ENCODE measurements around the gene NTN1.
"Not testable (repeated sequence)": the region's sequence is repeated elsewhere in the genome, so short reads cannot be mapped to it uniquely, and the experiment has no call there.

NTN1 gene

DNA sequence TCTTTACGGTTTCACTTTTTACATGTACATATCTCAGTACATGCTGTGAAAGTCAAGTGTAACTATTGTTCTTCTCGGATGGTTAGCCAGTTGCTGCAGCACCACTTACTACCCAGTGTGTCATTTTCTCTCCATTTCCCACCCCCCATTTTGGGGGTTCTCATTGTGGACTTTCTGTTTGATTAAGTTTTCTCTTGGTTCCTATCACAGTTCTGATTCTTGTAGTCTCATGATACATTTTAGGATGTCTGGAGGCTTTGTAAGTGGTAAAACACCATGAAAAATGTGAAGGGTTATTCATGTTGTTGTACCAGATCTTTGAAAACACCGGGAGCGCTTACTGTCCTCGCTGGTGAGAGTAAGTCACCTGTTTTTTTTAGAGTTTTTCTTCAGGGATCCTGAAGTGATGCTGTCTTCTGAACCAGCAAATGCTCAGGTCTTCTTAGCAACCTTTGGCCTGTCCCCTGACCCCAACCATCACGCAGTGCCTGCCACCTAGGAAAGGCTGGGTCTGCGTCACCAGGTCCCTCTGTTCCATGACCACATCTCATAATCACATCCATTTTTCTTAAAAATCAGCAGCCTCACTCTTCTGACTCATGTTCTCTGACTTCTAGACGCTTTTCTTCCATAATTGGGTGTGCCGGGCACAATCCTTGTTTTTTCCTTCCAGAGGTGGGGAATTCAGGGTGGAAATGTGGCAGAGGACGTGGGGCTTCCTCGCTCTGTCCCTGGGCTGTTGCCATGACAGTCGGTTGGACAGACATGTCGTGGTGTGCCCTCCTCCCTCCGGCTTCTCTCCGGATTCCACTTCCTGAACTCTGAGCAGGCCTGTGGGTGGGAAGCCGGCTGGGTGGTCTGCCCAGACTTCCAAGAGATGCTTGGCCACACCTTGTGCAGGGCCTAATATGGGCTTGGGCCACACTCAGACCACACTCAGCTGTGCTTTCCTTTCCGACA lies 102.6 kb downstream of the NTN1 start:
- DNase-seq (ENCODE audit: low read depth in 2 of 2), result no peak

- no peak for DNase-seq (ENCODE audit: low read depth in 2 of 2)
Measured at GRCh38 chr17:9124554-9124935, 103.2 kb downstream of the NTN1 start.

DNA sequence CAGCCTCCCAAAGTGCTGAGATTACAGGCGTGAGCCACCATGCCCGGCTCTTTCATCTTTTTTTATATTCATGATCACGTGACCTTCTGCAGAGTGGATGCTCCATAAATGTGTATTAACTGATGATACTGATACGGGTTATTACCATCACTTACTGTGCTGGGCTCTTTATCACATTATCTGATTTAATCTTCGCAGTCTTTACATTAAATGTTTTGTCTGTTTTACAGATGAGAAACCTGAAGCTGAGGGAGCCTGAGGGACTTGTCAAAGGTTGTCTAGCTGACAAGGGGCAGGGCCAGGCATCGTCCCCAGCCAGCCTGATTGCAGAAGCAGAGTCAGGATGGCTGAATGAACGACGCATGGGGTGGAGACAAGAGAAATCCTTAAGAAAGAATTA lies 104.4 kb downstream of the NTN1 start:
- no peak for DNase-seq (ENCODE audit: low read depth in 2 of 2)

DNA sequence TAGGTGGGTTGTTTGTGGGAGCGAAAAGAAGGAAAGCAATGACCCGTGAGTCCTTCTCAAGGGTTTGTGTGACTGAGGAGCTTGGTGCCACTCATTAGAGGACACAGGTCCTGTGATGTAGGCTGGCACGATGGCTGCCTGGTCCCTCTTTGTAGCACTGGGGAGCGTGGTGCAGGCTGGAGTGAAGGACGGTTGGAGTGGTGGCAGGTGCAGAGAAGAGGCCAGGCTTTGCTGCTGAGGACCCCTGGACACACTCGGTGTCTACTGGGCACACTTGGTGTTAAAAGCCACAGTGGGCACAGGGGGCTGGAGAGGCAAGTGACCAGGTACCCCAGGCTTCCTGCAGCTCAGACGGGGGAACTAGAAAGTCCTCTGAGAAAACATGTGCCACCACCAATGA lies 106.0 kb downstream of the NTN1 start:
- no peak for DNase-seq (ENCODE audit: low read depth in 2 of 2)

DNA sequence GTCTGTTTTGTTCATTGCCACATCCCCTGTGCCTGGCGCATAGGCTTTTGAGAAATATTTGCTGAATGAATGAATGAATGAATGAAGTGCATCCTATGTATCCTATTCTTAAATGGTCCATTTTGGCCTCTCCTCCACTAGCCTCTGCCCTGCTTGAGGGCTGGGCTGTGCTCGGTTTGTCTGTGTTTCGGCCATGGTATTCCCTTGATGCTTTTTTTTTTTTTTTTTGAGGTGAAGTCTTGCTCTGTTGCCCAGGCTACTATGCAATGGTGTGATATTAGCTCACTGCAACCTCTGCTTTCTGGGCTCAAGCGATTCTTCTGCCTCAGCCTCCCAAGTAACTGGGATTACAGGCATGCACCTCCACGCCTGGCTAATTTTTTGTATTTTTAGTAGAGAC lies 110.1 kb downstream of the NTN1 start:
- no peak for DNase-seq (ENCODE audit: low read depth in 2 of 2)

DNA sequence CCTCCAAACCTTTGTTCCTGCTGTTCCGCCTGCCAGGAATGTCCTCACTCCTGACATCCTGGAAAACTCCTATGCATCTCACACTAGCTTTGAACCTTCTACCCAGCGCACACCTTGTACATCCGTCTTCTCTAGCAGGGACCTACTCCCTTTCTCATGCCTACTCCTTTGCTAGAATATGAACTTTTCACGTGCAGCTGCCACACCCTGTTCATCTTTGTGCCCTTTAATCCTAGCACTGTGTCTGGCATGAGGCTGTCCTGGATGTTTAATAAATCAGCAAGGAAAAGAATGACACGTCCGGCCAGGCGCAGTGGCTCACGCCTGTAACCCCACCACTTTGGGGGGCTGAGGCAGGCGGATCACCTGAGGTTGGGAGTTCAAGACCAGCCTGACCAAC lies 111.0 kb downstream of the NTN1 start:
- DNase-seq (ENCODE audit: low read depth in 2 of 2), result no peak

- no peak for DNase-seq (ENCODE audit: low read depth in 2 of 2)
Measured at GRCh38 chr17:9132944-9133610, 111.8 kb downstream of the NTN1 start.

DNA sequence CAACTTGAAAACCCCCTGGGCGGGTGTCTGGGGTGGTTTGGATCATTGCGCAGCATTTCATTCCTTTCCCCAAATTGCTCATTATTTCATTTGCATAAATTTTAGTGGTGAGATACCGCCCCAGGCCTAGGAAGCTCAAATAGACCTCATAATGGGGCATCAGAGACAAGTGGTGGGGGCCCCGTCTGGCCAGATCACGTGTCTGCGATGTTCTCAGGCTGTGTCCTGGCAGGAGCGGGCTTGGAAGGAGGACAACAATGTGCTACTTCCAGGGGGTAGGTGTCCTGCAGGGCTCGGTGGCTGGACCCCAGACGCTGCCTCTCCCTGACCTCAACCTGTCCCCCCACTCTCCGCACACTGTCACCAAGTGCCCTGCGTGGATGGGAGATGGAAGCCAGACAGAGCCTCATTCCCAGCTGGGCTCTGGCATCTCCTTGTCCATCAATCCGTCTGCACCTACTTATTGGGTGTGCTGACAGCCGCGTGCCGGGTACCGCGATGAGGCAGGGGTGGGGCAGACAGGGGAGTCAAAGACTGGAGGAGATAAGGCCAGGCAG lies 116.9 kb downstream of the NTN1 start:
- DNase-seq (ENCODE audit: low read depth in 2 of 2), result no peak

- no peak for DNase-seq (ENCODE audit: low read depth in 2 of 2)
Measured at GRCh38 chr17:9139695-9140094, 118.4 kb downstream of the NTN1 start.

- no peak for DNase-seq (ENCODE audit: low read depth in 2 of 2)
Measured at GRCh38 chr17:9140550-9141424, 119.5 kb downstream of the NTN1 start.

- no peak for DNase-seq (ENCODE audit: low read depth in 2 of 2)
Measured at GRCh38 chr17:9141425-9141753, 120.1 kb downstream of the NTN1 start.

GRCh38 chr17:9142772-9143494 lies 121.6 kb downstream of the NTN1 start:
- DNase-seq (ENCODE audit: low read depth in 2 of 2), result no peak

DNA sequence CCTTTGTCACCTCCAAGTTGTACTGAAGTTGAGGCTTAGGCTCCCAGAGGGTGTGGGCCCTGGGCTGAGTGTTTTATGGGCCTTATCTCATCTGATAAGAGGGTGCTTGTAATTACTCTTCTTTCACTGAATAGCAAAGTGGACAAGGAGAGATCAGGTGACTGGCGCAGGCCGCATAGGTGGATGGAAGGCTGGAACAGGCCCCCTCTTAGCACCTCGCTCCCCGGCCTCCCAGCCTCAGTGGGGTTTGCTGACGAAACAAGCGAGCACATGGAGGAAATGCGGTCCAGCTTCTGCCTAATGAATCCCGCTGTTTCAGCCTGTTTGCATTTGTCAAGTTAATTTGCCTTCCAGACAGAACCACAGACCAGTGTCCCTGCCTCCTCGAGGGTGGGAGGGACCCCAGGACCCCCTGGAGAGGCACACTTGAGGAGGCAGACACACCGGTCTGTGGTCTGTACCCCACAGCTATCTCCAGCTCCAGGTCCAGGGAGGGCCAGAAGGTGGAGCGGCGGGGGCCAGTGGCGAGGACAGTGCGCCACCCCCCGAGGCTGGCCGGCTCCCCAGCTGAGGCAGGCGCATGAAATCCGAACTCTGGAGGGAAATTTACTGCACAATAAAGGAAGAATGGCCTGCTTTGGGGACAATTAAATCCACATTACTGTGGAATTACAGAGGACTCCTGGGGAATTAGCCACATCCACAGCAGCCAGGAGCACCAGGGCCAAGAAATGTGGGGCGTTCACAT lies 123.4 kb downstream of the NTN1 start:
- no peak for DNase-seq (ENCODE audit: low read depth in 2 of 2)

DNA sequence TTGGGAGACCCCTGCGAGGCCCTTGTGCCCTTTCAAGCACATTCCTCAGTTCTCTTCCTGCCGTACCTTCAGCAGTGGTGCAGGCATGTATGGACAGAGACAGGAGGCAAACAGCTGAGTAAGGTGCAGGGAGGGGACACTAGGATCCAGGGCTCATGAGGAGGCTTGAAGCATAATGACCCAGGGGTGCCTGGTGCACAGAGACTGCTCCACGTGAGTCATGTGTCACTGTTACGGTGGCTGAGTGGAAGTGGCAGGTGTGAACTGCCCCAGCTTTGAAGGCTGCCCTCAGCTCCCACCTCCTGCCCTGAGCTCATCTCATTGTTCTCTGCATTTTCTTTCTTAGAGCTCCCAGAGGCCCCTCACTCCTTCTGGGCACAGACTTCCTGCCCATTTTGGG lies 124.8 kb downstream of the NTN1 start:
- no peak for DNase-seq (ENCODE audit: low read depth in 2 of 2)

DNA sequence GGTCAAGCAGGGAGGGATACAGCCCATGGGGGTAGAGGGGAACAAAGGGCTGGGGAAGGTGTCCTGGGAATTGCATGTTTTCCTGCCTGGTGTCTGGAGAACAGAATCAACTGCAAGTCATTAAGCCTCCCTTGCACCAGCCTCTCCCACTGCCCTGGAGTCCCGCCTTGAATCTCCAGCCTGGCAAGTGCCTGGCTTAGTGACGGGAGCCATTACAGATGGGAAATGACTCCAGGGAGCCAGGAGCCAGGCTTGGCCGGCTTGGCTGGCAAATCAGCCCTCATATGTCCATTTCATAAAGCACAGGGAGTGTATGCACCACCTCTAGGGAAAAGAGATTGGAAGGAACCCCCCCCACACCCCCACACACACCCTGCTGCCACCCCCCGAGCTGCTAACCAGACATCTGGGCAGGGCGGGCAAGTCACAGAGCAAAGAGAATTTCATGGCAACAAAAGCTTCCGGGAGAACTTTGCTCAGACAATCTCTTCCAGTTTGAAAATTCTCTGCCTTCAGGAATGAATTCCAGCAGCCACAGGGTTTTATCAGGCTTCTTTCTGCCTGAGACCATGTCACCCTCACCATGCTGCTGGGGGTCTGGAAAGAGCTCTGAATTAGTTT lies 127.7 kb downstream of the NTN1 start:
- DNase-seq (ENCODE audit: low read depth in 2 of 2), result no peak

- DNase-seq (ENCODE audit: low read depth in 2 of 2), result no peak
Measured at GRCh38 chr17:9150446-9151090, 129.3 kb downstream of the NTN1 start.

GRCh38 chr17:9151091-9151490 lies 129.8 kb downstream of the NTN1 start:
- DNase-seq (ENCODE audit: low read depth in 2 of 2), result no peak

GRCh38 chr17:9151740-9152139 lies 130.4 kb downstream of the NTN1 start:
- not testable (repeated sequence) for DNase-seq (ENCODE audit: low read depth in 2 of 2)

DNA sequence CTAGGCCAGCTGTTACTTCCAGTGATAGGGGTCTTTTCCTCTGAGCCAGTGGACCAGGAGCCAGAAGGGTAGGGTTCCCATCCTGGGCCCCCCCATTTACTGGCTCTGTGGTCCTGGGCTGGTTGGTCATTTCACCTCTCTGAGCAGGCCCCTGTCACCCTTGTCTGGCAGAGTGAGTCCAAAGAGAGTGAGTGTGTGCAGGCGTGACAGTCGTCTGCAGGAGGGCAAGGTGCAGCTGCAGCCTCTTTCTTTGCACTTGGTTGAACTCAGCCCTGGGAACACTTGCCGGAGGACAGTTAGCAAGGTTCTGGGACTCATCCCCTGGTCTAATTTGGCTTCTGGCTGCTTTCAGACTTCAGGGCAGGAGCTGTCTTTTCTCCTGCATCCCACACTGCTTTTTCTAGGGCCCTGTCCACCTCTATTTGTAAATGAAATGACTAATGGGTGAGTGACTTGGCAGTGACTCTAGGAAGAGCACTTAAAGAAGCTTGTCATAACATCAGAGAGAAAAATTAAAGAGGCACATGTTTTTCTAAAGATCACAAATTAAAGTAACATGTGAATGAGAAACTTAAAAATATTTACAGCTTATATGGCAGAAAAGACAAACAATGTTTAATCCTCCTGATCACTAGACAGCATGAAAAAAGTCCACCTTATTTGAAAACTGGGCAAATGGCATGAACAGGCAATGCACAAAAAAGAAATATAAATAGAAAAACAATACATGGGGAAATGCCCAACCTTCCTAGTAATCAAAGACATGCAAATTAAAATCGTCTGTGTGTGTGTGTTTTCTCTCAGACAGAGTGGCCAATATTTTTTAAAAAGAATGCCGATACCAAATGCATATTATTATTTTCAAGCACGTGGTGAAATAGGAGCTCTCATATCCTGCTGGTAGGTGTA lies 137.5 kb downstream of the NTN1 start:
- no peak for DNase-seq (ENCODE audit: low read depth in 2 of 2)

Measured in stimulated activated CD8-positive, alpha-beta memory T cell treated with anti-CD3 and anti-CD28 coated beads, Interleukin-7, amount 100 ng/mL, for 1 hour (primary cell).